Stimulated activated CD4-positive, alpha-beta T cell treated with anti-CD3 and anti-CD28 coated beads, Interleukin-4, amount 100 ng/mL, for 24 hours (primary cell): ENCODE data around the gene DNAI4.
A peak's percentile ranks its signal among the peaks of the same experiment; 100 is the strongest.

Source experiments
- DNase-seq: peaks from one replicate; pipeline ENCODE4 v3.0.0-alpha.2; 2020

DNAI4 gene

GRCh38 chr1:66764994-66765578, 159.6 kb downstream of the DNAI4 start:
- DNase-seq: peak; percentile 69
